DMS53 treated with DMSO at 0.1 percent for 48 hours (cell line): ENCODE measurements around the gene RAC2.

Experiments
- DNase-seq: peaks from one replicate; lab custom pipeline; 2025; ENCODE audit not compliant: unreplicated experiment; lab: John Stamatoyannopoulos, UW

RAC2 gene

DNA sequence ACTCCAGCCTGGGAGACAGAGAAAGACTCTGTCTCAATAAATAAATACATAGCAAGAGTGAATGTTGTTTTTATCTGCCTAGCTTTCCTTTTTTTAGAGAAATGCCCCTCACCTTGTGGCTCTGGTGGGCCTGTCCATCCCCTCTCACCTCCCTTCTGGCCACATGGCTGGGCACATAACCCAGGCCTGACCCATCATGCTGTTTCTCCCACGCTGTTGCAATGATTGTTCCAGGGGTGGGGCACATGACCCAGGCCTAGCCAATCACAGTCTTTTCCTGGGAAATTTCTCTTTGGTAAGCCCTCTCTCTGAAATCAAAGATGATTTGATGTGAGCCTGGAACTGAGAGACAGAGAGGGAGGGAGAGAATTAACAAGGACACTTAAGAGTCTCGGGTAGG, 32.7 kb upstream of the RAC2 start:
- DNase-seq = no peak

DNA sequence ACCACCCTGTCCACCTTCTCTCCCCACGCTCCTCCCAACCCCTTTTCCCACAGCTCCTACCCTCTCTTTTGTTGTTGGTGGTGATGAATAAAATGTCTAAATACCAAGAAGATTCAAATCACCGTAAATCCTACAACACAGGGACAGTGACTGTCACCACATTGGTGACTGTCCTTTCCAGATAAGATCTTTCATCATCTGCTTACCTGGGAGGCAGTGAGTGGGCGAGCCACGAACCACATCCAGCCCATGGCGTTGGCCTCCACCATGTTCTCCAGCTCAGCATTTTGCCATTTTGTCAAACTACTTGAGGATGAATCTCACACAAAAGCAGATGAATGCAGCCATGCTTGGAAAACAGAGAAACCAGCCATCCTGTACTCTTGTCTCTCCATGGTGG, 31.6 kb upstream of the RAC2 start:
- DNase-seq = no peak

- DNase-seq = no peak
Observed at GRCh38 chr22:37275134-37275533, 31.1 kb upstream of the RAC2 start.

DNA sequence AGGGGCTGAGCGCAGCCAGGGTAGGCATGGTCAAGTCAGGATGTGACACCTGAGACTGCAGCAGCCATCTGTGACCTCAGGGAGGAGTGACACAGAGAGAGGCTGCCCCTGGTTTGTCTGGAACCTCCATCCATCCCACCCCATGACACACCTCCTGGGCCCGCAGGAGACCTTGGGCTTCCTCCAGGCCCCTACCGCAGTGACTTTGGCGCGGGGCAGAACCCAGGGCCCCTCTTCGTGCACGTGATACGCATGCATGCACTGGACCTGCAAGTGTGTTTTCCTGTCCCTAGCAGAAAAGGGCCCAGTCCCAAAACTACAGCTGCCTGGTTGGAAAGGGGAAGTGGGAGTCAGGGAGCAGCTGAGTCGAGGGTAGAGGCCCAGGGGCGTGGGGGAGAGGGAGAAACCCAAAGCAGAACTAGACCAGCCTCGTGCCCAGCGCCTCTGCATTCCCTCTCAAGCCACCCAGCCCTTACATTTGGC, 30.4 kb upstream of the RAC2 start:
- no peak for DNase-seq

- DNase-seq = no peak
Observed at GRCh38 chr22:37273846-37274225, 29.8 kb upstream of the RAC2 start.

GRCh38 chr22:37273126-37273845, 29.2 kb upstream of the RAC2 start:
- no peak for DNase-seq

- no peak for DNase-seq
Observed at GRCh38 chr22:37270928-37271650, 27.0 kb upstream of the RAC2 start.

DNA sequence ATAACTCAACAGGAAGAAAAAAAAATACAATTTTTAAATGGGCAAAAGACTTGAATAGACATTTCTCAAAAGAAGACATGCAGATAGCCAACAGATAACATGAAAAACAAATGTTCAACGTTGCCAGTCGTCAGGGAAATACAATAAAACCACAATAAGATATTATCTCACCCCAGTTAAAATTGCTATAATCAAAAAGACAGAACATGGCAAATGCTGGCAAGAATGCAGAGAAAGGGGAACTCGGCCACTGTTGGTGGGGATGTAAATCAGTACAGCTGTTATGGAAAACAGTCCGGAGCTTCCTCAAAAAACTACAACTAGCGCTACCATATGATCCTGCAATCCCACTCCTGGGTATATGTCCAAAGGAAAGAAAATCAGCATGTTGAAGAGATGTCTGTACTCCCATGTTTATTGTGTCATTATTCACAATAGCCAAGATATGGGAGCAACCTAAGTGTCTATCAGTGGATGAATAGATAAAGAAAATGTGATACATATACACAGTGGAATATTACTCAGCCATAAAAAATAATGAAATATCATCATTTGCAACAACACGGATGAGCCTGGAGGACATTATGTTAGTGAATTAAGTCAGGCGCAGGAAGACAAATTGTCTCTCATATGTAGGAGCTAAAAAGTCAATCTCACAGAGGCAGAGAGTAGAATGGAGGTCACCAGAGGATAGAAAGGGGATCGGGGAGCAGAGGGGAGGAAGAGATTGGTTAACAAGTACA, 26.0 kb upstream of the RAC2 start:
- no peak for DNase-seq

GRCh38 chr22:37267661-37268413, 23.8 kb upstream of the RAC2 start:
- no peak for DNase-seq

GRCh38 chr22:37267135-37267587, 23.1 kb upstream of the RAC2 start:
- DNase-seq = no peak

DNA sequence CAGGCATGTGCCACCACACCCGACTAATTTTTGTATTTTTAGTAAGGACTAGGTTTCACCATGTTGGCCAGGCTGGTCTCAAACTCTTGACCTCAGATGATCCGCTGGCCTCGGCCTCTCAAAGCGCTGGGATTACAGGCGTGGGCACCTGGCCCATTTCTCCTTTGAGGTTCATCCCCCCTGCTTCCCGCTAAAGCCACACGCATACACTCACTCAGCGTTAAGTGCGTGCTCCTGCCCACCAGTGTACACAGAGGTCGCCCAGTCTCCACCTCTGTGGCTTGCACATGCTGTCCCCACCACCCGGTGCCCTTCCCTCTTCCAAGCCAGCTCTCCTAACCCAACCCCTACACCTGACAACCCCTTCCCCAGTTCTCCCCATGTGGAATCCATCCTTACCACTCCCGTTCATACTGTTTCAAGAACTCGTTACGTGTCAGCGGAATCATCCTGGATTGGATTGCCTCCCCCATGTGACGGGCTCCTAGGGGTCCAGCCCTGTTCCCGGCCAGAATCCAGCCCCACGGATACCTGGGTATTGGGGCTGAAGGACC, 22.6 kb upstream of the RAC2 start:
- no peak for DNase-seq

- no peak for DNase-seq
Observed at GRCh38 chr22:37263966-37264887, 20.2 kb upstream of the RAC2 start.

DNA sequence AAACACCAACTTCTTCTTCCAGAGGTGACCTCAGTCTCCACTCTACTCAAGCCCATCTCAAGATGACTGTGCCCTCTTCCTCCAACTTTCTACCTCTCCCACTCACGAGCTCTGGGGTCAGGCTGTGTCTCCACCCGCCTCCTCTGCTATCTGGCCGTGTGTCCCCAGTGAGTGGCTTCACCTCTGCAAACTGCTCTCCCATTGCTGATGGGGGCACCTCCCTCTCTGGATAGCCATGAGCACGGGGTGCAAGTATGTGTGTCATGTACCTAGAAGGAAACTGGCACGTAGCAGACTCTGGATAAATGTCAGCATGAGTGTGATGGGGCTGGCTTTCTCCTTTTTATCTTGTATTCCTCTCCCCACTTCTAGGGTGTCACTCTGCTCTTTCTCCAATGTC, 18.3 kb upstream of the RAC2 start:
- no peak for DNase-seq

GRCh38 chr22:37260901-37261336, 16.9 kb upstream of the RAC2 start:
- no peak for DNase-seq

GRCh38 chr22:37260155-37260795, 16.2 kb upstream of the RAC2 start:
- DNase-seq = no peak

DNA sequence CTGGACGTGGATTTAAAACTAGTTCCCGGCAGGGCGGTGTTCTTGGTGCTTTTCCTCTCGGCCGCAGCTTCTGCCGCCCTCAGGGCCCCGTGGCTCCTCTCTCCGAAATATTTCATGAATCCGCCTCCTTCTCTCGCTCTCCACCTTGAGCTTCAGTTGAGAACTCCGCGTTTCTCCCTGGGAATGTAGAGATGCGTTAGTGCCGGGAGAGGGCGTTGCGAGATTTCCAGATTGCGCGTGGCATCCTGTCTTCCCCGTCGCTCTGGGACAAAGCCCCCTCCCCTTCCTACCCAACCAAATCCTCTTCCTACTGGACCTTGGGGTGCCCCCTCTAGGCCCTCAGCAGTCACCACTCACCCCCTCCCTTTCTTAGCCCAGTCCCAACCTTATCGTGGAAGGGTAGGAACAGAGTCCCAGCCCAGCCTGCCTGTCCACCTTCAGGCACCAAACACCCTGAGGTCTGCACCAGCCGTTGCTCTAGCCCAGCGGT, 15.5 kb upstream of the RAC2 start:
- DNase-seq = no peak

- no peak for DNase-seq
Observed at GRCh38 chr22:37258753-37259401, 14.8 kb upstream of the RAC2 start.

DNA sequence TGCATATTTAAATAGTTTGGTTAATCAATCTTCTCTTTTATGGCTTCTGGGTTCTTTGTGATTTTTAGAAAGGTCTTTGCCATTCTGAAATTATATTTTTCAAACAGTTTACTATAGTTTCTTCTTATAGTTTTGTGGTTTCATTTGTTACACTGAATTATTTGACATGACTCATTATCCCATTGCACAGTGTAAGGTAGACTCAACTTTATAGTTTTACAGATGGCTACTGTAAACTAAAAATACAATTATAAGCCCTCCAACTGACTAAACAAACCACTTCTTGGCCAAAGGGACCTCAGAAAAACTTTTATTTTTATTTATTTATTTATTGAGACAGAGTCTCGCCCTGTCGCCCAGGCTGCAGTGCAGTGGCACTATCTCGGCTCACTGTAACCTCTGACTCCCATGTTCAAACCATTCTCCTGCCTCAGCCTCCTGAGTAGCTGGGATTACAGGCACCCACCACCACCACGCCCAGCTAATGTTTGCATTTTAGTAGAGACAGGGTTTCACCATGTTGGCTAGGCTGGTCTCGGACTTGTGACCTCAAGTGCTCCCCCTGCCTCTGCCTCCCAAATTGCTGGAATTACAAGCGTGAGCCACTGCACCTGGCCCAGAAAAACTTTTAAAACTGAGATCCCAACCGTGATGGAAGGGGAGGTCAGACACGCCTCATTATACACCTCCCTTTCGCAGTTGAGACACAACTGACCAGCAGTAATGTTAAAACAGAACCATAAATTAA, 14.1 kb upstream of the RAC2 start:
- DNase-seq = no peak
